HG02588 (cell line): ENCODE measurements around the gene CEPT1.
A peak's percentile ranks its signal among the peaks of the same experiment; 100 is the strongest.

Experiments used
- ATAC-seq: cut with Tn5 transposase; IDR thresholded peaks from one replicate; pipeline ENCODE4 v1.9.1; 2021; ENCODE audit warnings: mild to moderate bottlenecking, moderate library complexity; ENCODE audit not compliant: unreplicated experiment

The CEPT1 gene

DNA sequence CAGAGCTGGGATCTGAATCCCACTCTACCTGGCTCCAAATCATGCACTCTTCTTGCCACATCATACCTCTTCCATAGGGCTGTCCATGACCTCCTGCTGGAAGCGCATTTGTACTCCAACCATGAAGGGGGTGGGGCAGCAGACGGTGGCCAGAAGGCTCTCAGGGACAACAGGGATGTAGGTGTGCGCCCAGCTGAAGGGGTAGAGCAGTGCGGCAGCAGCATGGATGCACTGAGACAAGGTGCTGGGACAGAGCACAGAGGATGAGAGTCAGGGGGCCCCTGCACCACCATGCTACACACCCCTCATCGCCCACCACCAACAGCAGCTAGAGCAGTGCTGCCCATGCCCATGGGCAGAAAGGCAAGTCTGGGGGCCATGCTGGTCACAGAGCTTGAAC lies 52.1 kb downstream of the CEPT1 start:
- ATAC-seq: no peak

- no peak for ATAC-seq
Measured at GRCh38 chr1:111192658-111193519, 52.9 kb downstream of the CEPT1 start.

GRCh38 chr1:111193712-111194480 lies 53.9 kb downstream of the CEPT1 start:
- no peak for ATAC-seq

DNA sequence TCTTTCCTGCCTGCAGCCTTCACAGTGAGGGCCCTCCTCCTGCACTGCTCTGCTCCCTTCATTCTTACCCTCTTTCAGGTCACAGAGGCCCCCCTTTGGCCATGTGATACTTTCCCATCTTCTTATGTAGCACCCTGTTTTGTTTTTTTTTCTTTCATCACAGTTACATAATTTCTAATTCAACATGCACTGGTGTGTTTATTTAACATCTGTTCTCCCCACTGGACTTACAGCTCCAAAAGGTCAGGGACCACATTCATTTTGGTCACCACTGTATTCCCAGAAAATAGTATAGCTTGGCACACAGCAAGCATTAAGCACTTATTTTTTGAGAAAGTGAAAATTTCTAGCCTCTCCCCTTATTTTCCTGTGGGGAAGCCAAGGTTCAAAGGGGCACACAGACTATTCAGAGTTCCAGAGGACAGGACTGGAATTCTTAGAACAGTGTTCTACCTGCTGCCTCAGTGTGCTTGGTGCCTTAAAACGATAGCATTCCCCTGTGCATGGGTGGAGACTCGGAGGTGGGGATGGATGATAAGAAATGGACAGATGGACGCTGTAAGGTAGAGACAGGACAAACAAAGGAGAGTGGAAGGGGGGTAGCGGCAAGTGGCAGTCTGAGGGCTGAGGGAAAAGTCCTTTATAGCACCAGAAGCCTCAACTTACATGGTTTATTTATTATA lies 55.1 kb downstream of the CEPT1 start:
- ATAC-seq: no peak

DNA sequence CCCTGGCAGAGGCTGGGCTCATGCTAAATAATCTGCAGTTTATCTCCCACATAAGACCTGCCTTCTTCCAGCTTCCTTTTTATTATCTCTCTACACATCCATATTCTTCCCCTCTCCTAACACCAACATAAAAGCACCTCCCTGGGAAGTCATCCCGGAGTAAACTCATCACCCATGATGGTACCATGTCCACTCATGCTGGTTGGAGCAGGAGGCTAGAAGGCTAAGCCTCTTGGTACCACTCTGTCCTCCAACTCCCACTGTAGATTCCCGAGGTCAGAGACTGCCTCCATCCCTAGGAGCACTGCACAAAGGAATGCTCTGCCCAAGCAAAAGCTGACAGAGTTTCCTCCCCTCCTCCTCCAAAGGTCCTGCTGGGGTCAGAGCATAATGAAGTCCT lies 56.2 kb downstream of the CEPT1 start:
- ATAC-seq: no peak

DNA sequence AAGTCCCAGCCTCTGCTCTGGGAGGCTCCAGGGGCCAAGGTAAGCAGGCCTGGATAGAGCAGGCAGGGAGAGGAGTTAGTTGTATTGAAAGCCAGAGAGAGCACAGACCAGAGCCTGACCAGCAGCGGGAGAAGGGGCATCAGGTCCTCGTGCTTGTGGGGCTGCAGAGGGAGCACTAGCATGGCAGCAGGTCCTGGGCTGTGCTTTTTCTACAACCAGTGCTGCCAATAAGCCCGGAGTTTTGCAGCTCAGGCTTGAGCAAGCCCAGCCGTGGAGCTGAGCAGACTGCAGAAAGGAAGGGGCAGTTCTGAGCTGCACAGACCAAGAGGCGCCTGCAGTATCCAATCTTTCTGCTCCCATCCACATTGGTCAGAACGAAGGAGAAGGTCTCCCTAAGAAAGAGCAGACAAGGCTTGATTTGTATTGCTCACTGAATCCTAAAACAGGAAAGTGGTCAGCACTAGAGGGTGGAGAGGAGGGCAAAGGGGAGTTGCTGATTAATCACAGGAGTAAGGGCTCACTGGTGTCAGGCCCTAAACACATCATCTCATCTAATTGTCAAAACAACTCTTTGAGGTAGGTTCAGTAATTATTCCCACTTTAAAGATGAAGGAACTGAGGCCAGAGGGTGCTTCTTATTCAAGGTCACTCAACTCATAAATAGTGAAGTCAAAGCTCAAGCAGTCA lies 57.7 kb downstream of the CEPT1 start:
- no peak for ATAC-seq

GRCh38 chr1:111198836-111199235 lies 58.8 kb downstream of the CEPT1 start:
- no peak for ATAC-seq

GRCh38 chr1:111199329-111199728 lies 59.3 kb downstream of the CEPT1 start:
- ATAC-seq: no peak

DNA sequence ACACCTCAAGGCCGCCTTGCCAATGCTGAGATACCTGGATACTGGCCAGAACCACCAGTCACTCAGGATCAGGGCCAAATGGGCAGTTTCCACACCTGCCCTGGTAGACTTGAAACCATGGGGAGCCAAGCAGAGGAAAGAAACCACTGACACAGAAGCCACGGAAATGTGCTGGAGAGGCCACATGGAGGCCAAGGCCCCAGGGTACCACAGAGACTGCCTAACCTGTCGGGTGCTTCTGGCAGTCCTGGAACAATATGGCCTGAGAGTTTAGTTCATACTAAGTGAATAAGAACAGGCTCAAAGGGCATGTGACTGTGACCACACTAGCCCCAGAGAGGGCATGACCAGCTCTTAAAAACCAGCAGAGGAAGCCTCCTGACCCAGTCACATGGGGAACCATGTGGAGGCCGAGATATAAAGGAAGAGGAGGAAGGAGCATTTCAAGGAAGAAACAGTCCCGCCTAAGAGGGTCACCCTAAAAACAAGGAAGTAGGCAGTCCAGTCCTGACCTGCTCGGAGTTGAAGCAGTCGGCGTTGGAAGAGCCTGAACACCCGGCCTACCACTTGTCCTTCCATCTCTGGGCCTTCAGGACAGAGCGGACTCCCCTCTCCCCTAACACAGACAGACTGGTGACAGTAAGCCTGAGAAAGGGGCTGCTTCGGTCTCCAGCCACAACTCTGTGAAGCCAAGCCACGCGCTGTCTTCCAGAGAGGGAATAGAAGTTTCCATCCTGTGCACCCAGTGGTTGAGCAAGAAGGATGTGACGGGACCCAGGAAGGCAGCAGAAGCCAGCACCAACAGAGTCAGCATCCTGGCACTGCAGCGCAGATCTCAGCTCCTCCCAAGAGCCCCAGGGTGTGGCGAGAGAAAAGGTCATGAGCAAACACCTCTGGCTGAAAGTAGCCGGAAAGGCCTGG lies 60.1 kb downstream of the CEPT1 start, which contains the start of gene DENND2D:
TSS of gene DENND2D (minus strand) at position 766 of the 921 bp plus-strand sequence. CDS start at position 579, 187 bp downstream.
- ATAC-seq: no peak

GRCh38 chr1:111200802-111201161 lies 60.8 kb downstream of the CEPT1 start:
- ATAC-seq: no peak

DNA sequence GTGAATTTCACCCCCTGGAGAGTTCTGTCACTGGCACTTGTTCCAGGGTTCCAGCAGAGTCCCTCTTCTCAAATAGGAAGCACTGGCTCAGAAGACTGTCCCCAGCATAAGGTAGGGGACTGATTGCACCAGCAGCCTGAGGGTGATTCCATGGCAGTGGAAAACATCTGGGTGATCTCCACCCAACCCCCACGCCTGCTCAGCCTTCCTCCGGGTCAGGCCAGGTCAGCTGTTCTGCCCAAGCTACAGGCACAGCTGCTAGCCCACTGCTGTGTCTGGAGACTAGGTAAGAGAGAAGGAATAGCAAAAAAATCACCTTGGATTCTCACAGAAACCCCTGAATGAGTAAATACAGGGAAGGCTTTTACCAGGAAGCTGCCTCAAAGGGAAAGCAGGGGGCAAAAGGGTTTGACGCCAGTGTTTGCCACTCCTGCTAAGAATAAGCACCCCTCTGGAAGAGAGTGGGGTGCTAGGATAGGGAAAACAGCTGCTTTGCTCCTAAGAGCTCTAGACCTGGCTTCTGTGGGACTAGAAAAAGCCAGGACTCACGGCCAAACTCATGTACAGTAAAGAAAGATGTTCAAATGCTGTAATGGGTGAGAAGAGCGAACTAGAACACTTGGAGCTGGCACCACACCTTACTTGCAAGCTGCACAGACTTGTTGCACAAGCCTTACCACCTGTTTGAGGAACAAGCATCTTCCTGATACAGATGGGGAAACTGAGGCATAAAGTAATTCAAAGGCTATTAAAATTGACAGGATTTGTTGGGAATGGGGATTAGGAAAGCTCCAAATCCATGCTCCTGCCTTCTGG lies 61.5 kb downstream of the CEPT1 start:
- no peak for ATAC-seq

GRCh38 chr1:111202366-111202706 lies 62.3 kb downstream of the CEPT1 start:
- ATAC-seq: no peak

DNA sequence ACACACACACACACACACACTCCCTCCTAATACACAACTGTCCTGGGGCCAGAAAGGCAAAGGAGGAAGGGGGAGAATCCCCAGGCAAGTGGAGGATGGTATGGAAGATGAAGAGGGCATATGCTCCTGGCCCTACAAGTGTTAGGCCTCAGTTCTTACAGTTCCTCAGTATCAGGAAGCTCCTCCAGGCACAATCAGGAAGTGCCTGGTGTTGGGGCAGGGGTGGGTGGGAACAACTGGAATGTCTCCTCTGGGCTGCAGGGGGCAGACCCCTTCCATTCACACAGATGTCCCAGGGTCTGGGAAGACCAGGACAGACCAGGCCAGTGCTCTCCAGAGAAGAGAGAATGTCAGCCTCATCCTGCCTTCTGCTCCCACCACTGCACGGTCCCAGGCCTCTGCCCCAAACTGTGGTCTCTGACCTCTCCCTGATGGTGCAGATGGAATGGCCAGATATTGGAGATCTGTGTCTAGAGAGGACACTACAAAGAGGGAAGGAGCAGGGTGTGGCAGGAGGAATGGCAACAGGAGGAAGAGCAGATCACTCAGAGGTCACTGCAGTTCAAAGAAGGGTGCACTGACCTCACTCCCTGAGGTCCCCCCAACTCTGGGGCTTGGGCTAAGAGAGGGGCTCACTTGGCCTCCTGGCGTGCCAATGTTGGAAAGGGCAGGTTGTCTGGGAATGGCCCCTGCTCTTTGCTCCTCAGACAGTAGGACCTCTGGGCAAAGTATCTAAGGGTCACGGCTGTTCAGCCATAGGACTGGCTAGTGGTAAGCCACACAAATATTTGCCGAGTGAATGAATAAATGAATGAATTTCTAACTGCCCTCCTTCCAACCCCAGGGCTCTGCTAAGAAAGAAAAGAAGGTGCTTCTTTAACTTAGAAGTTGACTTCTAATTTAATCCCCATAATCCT lies 62.9 kb downstream of the CEPT1 start:
- ATAC-seq: no peak

DNA sequence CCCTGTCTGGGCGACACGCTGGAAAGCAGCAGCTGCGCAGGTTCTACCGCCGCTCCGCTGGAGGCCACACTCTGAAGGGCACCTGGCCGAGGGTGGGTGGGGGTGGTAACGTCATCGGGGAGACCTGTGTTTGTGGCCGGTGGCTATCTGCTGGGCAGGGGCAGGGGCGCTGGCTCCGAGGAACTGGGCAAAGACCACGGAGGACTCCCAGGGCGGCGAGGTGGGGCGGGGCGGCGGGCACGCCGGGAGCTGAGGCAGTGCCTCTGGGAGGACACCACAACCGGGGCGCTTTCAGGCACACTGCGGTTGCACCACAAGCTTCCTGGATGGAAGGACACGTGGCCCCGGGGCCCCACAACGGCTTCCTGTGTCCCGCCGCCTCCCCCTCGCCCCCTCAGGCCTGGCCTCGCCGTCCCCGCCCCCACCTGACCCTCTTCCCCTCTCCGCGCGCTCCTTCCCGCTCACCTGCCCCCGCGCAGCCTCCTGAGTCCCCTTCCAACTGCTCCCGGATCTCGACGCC lies 63.7 kb downstream of the CEPT1 start:
- ATAC-seq: peak; percentile 62

- peak; percentile 61 for ATAC-seq
Measured at GRCh38 chr1:111204201-111204982, 64.4 kb downstream of the CEPT1 start.

- ATAC-seq: no peak
Measured at GRCh38 chr1:111204983-111205713, 65.1 kb downstream of the CEPT1 start.

DNA sequence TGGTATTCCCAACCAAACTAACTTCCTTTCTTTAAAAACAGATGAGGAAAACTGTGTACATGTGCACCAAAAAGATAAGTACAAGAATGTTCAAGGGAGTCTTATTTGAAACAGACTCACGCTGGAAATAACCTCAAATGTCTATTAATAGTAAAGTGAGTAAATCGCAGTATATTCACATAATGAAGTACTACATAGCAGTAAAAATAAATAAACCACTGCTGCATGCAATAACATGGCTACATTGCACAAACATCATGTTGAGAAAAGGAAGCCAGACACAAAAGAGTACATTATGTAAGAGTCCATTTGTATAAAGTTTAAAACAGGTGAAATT lies 65.7 kb downstream of the CEPT1 start:
- ATAC-seq: no peak
